Activated CD4-positive, alpha-beta T cell treated with anti-CD3 and anti-CD28 coated beads, Interleukin-2, Interleukin-6, amounts not matched to agents 100 ng/mL and 50 ng/mL, durations not matched to agents 16 hours and 8 hours (primary cell): ENCODE measurements around the gene SART1.
"Not testable (repeated sequence)": the region's sequence is repeated elsewhere in the genome, so short reads cannot be mapped to it uniquely, and the experiment has no call there.

Experiments used
- DNase-seq: peaks from one replicate; pipeline ENCODE4 v3.0.0-alpha.2; 2020

SART1 gene

DNA sequence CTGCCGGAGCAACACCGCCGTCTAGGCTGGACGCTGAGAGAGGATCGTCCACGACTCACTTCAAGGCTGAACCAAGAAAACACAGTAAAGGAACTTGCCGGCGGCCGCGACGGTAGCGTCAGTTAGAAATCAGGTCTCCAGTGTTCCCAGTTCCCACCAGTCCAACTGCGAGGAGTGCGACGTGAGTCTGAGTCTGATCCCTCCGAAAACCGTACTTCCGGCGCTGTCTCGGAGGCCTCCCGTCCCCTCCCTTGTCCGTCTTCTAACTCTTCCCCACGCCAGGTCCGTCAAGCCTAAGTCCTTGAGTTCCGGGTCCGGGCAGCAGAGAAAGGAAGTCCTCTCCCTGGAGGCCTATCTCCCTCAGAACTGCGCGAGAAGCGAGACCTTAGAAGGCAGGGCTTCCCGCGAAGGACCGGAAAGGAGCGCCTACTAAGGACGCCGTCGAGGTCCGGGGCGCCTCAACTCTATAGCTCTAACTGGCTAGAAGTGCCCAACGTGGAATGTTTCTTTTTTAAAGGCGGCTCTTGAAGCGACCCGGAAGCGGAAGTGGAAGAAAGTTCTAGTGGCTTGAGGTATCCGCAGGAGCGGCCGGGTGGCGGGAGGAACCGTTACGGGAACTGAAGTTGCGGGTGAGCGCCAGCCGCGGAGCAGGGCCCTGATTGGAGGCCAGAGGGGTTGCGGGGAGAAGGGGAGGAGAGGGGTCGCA, 40.6 kb downstream of the SART1 start, which contains the start of the genes BANF1 and EIF1AD:
BANF1 (plus strand) TSS at position 562 of the 706 bp plus-strand sequence. CDS start 748 bp downstream, outside the sequence.
EIF1AD (minus strand) TSS at position 216 of the 706 bp plus-strand sequence. CDS start 1,768 bp downstream, outside the sequence.
- DNase-seq = peak; percentile 98

DNA sequence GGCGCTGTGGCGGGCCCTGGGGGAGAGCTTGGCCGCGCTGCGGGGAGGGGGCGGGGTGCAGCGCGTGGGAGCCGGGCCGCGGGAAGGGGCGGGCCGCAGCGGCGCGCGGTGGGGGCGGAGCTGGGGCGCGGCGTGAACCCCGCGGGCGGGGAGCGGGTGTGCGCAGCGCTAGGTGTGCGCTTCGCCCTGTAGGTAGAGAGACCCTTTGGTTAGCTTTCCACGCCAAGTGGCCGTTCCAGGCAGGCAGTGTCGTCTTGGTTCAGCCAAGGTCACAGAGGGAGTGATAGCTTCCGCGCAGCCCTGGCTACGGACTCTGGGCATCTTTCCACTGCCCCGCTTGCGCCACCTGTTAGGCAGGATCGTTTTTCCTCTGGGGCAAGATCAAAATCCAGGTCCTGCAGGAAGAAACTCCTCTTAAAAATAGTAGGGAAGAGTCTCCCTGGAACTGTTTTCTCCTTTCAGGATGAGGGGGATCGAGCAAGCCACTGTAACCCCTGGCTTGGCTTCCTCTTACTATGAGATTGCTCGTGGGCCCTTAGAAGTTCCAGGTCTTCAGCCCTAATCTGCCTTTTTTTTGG, 41.2 kb downstream of the SART1 start:
- DNase-seq = no peak

GRCh38 chr11:66003291-66003690, 41.8 kb downstream of the SART1 start:
- no peak for DNase-seq

- DNase-seq = no peak
Measured at GRCh38 chr11:66004186-66004585, 42.7 kb downstream of the SART1 start.

GRCh38 chr11:66006134-66006890, 44.8 kb downstream of the SART1 start:
- DNase-seq = no peak

- DNase-seq = no peak
Measured at GRCh38 chr11:66006891-66007176, 45.3 kb downstream of the SART1 start.

DNA sequence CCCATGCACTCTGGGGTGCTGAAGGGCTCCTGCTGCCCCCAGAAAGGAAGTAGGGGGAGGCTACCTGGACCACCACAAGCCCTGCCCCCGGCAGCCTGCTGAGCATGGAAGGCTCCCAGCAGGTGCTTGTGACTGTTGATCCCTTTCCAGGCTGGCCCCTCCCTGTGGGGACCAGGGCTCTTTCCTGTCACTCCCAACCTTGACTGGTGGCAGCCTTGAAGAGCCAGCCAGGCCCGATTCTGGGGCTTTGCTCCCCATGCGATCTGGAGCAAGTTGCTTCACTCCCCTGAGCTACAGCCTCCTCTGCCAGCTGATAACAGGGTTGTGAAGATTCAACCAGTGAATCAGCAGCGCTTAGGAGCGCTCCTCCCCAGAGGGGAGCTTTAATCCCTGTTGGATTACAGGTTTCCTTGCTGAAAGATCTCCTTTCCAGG, 45.7 kb downstream of the SART1 start:
- DNase-seq = no peak

- no peak for DNase-seq
Measured at GRCh38 chr11:66008095-66008467, 46.5 kb downstream of the SART1 start.

- no peak for DNase-seq
Measured at GRCh38 chr11:66008468-66009101, 47.1 kb downstream of the SART1 start.

DNA sequence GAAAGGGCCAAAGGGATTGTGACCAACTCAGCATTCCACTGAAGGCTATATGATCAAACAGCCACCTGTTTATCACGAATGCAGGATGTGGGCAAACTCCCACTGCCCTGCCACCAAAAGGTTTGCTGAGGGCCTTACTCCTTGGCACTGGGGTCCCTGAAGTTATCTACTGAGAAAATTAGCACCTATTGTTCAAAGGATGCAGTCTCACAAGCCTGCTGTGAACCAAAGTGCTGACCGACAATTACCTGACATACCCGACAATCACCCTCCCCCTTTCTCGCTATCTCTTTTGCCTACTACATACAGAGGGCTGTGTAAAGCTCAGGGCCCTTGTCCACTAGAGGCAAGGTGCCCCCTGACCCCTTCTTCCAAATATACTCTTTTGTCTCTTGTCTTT, 48.5 kb downstream of the SART1 start:
- DNase-seq = not testable (repeated sequence)

DNA sequence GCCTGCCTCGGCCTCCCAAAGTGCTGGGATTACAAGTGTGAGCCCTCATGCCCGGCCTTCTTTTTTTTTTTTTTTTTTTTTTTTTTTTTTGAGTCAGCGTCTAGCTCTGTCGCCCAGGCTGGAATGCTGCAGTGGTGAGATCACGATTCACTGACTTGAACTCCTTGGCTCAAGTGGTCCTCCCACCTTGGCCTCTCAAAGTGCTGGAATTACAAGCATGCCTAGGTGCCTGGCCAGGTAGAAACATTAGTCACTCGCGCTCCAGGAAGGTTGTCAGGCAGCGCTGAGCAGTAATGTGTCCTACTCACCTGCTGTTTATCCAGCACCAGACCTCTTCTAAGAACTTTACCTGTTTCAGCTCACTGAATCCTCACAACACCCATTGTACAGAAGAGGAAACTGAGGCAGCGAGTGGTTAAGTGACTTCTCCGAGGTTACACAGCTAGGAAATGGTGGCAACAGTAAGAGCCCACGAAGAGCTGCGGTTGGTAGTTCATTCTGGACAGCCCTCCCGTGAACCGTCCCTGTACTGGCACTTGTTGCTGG, 49.8 kb downstream of the SART1 start:
- DNase-seq = no peak

GRCh38 chr11:66011785-66012303, 50.3 kb downstream of the SART1 start, which contains the start of gene CST6:
CST6 (plus strand) TSS chr11:66012008; CDS start chr11:66012045, 37 bp downstream.
- DNase-seq = no peak

DNA sequence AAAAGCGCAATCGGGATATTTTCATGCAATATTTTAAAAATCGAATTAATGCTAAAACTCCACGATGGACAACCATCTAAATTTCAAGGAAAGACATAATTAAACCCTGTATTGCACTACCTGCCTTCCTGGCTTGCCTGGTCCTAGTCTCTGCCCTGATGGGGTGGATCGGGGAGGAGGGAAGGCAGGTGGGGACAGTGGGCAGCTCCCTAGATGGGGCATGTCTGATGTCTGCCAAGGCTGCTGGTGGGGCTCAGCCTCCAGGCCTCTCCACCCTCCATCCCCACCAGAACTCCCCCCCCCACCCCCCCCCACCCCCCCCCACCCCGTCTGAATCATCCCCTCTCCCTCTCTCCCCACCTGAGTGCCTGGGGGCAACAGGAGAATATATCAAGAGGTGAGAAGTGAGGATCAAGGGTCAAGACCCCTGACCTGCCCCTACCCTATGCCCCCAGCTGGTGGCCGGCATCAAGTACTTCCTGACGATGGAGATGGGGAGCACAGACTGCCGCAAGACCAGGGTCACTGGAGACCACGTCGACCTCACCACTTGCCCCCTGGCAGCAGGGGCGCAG, 50.9 kb downstream of the SART1 start:
- DNase-seq = no peak

DNA sequence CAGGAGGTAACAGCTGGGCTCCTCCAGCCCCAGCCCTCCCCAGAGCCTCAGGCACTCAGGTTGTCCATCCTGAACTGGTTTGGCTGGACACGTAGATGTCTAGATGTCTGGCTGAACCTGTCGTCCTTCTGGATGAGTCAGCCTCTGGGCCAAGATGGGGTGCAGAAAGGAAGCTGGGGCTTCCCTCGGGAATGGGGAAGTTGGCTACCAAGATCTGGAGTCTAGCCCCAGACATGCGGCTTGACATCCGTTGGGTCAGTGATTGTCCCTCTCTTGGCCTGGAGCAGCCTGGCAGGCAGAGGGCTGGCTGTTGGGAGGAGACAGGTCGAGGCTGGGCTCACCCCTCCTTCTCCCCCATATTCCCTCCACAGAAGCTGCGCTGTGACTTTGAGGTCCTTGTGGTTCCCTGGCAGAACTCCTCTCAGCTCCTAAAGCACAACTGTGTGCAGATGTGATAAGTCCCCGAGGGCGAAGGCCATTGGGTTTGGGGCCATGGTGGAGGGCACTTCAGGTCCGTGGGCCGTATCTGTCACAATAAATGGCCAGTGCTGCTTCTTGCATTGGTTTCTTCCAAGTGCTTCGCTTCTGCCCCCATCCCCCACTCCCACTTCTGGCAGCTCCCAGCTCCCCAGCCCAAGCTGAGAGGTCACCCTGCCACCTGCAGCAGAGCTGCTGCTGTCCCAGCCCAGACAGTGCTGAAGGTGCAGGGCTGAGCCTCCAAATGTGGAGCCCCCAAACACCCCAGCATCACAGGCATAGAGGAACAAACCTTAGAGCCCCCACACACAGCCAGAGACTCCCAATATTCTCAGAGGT, 51.6 kb downstream of the SART1 start:
- DNase-seq = no peak

GRCh38 chr11:66013762-66014100, 52.2 kb downstream of the SART1 start:
- DNase-seq = no peak

DNA sequence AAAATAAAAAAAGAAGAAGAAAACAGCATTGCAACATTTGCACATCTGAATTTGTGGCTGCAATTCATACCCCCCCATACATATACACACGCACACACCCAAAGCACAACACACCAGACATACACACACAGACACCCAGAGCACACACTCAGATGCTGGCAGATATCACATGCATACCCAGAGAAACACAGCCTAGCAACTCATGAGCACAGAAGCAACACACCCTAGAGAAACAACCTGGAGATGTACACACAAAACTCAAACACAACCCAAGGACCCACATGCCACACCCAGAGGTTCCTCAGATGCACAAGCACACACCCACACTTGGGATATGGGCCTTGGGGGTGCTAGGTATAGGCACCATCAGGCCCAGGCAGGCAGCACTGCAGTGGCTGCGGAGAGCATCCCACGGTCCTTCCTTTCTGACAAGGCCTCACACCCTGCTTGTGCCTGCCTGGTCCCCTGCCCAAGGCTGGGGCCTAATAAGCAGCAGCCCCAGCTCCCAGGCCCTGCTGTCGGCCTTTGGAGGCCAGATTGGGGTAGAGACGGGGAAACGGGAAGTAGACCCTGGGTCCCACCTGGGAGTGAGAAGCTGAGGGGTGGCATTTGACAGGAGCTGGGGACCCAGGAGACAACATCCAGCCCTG, 53.4 kb downstream of the SART1 start:
- DNase-seq = no peak

- no peak for DNase-seq
Measured at GRCh38 chr11:66015454-66015881, 53.9 kb downstream of the SART1 start.

DNA sequence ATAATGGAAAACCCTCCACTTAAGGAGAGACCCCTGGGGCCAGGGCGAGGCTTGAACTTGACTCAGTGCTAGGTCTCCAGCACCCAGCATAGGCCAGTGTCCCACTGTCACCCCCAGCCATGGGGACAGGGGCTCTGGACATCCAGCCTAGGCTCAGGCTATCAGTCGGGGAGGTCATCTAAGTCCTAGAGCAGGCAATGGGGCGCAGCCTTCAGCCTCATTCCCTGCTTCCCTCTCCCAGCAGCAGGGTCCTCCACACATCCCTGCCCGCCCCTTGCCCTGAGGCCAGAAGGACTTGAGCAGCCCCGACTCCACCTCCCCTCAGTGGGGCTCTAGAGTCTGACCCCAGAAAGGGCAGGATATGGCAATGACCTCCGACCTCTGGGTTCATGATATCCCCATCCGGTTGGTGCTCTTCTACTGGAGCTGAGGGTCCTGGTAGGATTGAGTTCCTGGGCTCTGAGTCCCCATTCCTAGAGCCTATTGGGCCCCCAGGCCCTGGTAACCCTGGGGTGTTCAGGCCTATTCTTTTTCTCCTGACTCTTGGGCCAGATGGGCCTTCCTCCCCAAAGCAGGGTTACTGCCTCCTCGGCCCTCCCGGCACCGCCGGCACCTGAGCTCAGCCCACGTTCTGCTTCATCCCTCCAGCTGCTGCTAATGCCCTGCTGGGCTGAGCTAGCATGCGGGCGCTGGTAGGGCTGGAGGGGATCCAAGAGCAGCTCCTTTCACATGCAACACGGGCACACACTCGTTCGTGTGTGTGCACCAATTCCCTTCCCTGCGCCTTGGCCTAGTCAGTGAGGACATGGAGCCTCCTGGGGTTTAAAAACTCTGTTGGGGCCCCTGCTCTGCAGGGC, 54.6 kb downstream of the SART1 start:
- no peak for DNase-seq

DNA sequence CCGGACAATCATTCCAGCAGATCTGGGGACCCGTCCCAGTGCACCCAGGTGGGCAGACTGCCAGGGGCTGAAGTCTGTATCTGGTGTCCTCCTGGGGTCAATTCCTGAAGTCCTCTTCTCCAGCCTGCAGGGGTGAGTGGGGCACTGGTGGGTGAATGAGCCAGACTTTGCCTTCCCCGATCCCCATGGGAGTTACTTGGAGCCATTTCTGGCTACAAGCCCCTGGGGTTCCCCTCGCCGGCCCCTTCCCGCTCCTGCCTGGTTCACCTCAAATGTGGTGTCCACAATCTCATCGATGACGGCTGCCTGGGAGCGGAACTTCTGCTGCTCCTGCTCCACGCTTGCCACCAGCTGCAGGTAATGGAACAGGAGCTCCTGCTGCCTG, 55.3 kb downstream of the SART1 start:
- DNase-seq = no peak

DNA sequence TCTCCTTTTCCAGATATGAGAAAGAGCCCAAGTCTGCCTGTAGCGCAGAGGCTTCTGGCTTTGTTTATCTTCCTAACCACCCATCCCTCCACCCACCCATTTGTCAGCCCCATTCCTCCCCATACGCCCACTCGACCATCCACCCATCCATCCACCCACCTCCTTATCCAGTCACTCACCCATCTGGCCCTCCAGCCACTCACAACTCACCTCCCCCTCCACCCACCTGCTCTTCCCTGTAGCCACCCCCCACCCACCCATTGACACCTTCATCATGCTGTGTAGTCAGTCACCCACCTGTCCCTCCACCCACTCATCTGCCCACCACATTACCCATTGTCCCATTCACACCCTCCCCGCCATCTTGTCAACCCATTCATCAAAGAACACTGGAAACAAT, 55.8 kb downstream of the SART1 start:
- DNase-seq = no peak
